CD14-positive monocyte (primary cell): ENCODE results near the gene GOLM1. TPM values are rescaled to one million over a fixed set of nuclear protein-coding genes. Genes with fewer than 3 reads are reported as not detected.

Experiments
- DNase-seq, 3 donors: peaks; one replicate each; pipeline ENCODE4 v3.0.0-alpha.2; 2011 to 2022
- H2AFZ ChIP-seq: 2 replicates; pipeline ENCODE4 v1.6.0; 2012; ENCODE audit warnings: mild to moderate bottlenecking, low read depth, low read length, inconsistent platforms; ENCODE audit not compliant: insufficient read depth, poor library complexity, severe bottlenecking
- H3K27ac ChIP-seq, 2 donors: 1 replicate in 1 of 2; 2 replicates in 1 of 2; pipeline ENCODE4 v1.5.1; 2012 to 2013; ENCODE audit warnings: low read length in 2 of 2, control low read depth in 1 of 2, inconsistent platforms in 1 of 2, low read depth in 1 of 2, mild to moderate bottlenecking in 1 of 2
- H3K27me3 ChIP-seq, 2 donors: one replicate each; pipeline versions ENCODE4 v1.6.0 to v1.6.1; 2011 to 2013; ENCODE audit warnings: low read length in 2 of 2; ENCODE audit not compliant: control insufficient read depth in 2 of 2, insufficient read depth in 2 of 2
- H3K36me3 ChIP-seq, 2 donors: replicated peaks in 1 of 2; 1 replicate in 1 of 2; 2 replicates in 1 of 2; pipeline versions ENCODE4 v1.5.1 to v1.6.1; 2012 to 2013; ENCODE audit warnings: low read length in 2 of 2, control low read depth in 1 of 2, inconsistent platforms in 1 of 2, mild to moderate bottlenecking in 1 of 2; ENCODE audit not compliant: insufficient read depth in 2 of 2, control insufficient read depth in 1 of 2
- H3K4me1 ChIP-seq, 2 donors: 1 replicate in 1 of 2; 2 replicates in 1 of 2; pipeline versions ENCODE4 v1.5.1 to v1.6.1; 2012 to 2013; ENCODE audit warnings: low read length in 2 of 2, control low read depth in 1 of 2, inconsistent platforms in 1 of 2, mild to moderate bottlenecking in 1 of 2, moderate library complexity in 1 of 2; ENCODE audit not compliant: insufficient read depth in 2 of 2, control insufficient read depth in 1 of 2
- H3K4me2 ChIP-seq: replicated peaks from 2 replicates; pipeline ENCODE3; 2012; ENCODE audit warnings: low read length, moderate library complexity, mild to moderate bottlenecking; ENCODE audit not compliant: poor library complexity, severe bottlenecking; ENCODE audit errors: extremely low read depth
- H3K4me3 ChIP-seq, 3 experiments: fragments of 200-600 bp in 1 of 3; sonication (generic) in 1 of 3; replicated peaks in 1 of 3; 1 replicate in 2 of 3; 2 replicates in 1 of 3; pipeline ENCODE4 v1.5.1; 2011 to 2013; ENCODE audit warnings: low read length in 3 of 3, mild to moderate bottlenecking in 3 of 3, control low read depth in 2 of 3, low read depth in 2 of 3, inconsistent platforms in 1 of 3, moderate library complexity in 1 of 3
- H3K79me2 ChIP-seq: 2 replicates; pipeline ENCODE4 v1.6.0; 2012; ENCODE audit warnings: mild to moderate bottlenecking, control low read depth, inconsistent platforms, low read length, moderate library complexity; ENCODE audit not compliant: insufficient read depth
- H3K9ac ChIP-seq: 2 replicates; pipeline ENCODE4 v1.6.0; 2017; ENCODE audit warnings: low read length, mild to moderate bottlenecking; ENCODE audit not compliant: insufficient read depth, poor library complexity, severe bottlenecking
- H3K9me3 ChIP-seq, 2 donors: replicated peaks in 1 of 2; 1 replicate in 1 of 2; 2 replicates in 1 of 2; pipeline versions ENCODE4 v1.5.1 to v1.6.1; 2012 to 2013; ENCODE audit warnings: low read length in 2 of 2, control low read depth in 1 of 2; ENCODE audit not compliant: control insufficient read depth in 1 of 2, insufficient read depth in 1 of 2
- H4K20me1 ChIP-seq: 2 replicates; pipeline ENCODE4 v1.6.0; 2012; ENCODE audit warnings: mild to moderate bottlenecking, low read length, control low read depth, moderate library complexity; ENCODE audit not compliant: insufficient read depth
- H3K27ac Mint-ChIP-seq, 7 donors: one replicate each; pipeline ENCODE4 v1.8.0; 2020; ENCODE audit warnings: mild to moderate bottlenecking in 7 of 7, mixed read lengths in 7 of 7, moderate library complexity in 6 of 7, inconsistent platforms in 2 of 7
- H3K27me3 Mint-ChIP-seq, 3 donors: one replicate each; pipeline ENCODE4 v1.8.0; 2021 to 2022; ENCODE audit warnings: low read depth in 3 of 3, mild to moderate bottlenecking in 3 of 3, mixed read lengths in 3 of 3, moderate library complexity in 3 of 3, inconsistent platforms in 1 of 3
- H3K36me3 Mint-ChIP-seq, 2 donors: one replicate each; pipeline ENCODE4 v1.8.0; 2020; ENCODE audit warnings: mixed read lengths in 2 of 2, inconsistent platforms in 1 of 2, mild to moderate bottlenecking in 1 of 2
- H3K4me1 Mint-ChIP-seq: one replicate; pipeline ENCODE4 v1.8.0; 2020; ENCODE audit warnings: mild to moderate bottlenecking, mixed read lengths
- H3K4me3 Mint-ChIP-seq, 2 donors: one replicate each; pipeline ENCODE4 v1.8.0; 2020; ENCODE audit warnings: mild to moderate bottlenecking in 2 of 2, mixed read lengths in 2 of 2, moderate library complexity in 1 of 2
- H3K9me3 Mint-ChIP-seq, 7 donors: one replicate each; pipeline ENCODE4 v1.8.0; 2020 to 2022; ENCODE audit warnings: mixed read lengths in 7 of 7, mild to moderate bottlenecking in 6 of 7, moderate library complexity in 6 of 7, inconsistent platforms in 2 of 7
- WGBS: methylation state at CpG from one replicate; pipeline ENCODE4 v1.1.5; 2013; ENCODE audit warnings: missing lambda C conversion rate; ENCODE audit not compliant: insufficient coverage; 5-methylcytosine and 5-hydroxymethylcytosine counted together
- intact Hi-C, 2 donors: fragments of 100-400 bp; cut with micrococcal nuclease; formaldehyde crosslinking; loops; one replicate each; pipeline versions ENCODE4 v1.15.0 to v1.15.1; 2023
- polyA plus RNA-seq, 3 donors: library from polyadenylated mRNA; depleted of rRNA in 1 of 3; unstranded in 2 of 3; stranded (reverse) in 1 of 3; fragments of 300-500 nt in 2 of 3; fragments of >200 nt in 1 of 3; fragmentation: Illumina TruSeq in 2 of 3; gene quantifications; 1 replicate in 2 of 3; 2 replicates in 1 of 3; pipeline ENCODE4 v1.2.3, GENCODE V29; 2012 to 2021
- TF ChIP-seq, protein P1 (sequence below): fragments of 200-600 bp; IDR thresholded peaks from one replicate; pipeline ENCODE4 v1.8.0; 2022; ENCODE audit warnings: antibody characterized with exemption, mild to moderate bottlenecking

GOLM1 gene
- polyA plus RNA-seq, 3 donors = 10.4 to 27.5 (median 12.9) TPM

- Histone ChIP-seq H4K20me1 (no peaks in the 10 kb centered on the region), H3K27me3 (no peaks in the 10 kb centered on the region), H2AFZ (no peak overlapping the region), H3K36me3 (no peaks in the 10 kb centered on the region), H3K4me2 (no peak overlapping the region), H3K9me3 (no peaks in the 10 kb centered on the region), H3K27ac (no peak overlapping the region), H3K79me2 (no peaks in the 10 kb centered on the region), H3K4me1 (no peaks in the 10 kb centered on the region), H3K4me3 (no peak overlapping the region), H3K9ac (no peak overlapping the region)
- Mint-ChIP-seq H3K4me1 (no peaks in the 10 kb centered on the region), H3K4me3 (no peak overlapping the region), H3K27ac (no peak overlapping the region), H3K36me3 (peaks cover 14 to 16% of the 10 kb centered on the region in 2 donors), H3K27me3 (peaks cover 0 to 6% (median 2%) of the 10 kb centered on the region in 3 donors), H3K9me3 (no peaks in the 10 kb centered on the region)
- DNase-seq = peak in 1 of 3 donors; percentile 13
- TF ChIP-seq, protein P1, sequence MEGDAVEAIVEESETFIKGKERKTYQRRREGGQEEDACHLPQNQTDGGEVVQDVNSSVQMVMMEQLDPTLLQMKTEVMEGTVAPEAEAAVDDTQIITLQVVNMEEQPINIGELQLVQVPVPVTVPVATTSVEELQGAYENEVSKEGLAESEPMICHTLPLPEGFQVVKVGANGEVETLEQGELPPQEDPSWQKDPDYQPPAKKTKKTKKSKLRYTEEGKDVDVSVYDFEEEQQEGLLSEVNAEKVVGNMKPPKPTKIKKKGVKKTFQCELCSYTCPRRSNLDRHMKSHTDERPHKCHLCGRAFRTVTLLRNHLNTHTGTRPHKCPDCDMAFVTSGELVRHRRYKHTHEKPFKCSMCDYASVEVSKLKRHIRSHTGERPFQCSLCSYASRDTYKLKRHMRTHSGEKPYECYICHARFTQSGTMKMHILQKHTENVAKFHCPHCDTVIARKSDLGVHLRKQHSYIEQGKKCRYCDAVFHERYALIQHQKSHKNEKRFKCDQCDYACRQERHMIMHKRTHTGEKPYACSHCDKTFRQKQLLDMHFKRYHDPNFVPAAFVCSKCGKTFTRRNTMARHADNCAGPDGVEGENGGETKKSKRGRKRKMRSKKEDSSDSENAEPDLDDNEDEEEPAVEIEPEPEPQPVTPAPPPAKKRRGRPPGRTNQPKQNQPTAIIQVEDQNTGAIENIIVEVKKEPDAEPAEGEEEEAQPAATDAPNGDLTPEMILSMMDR = no peak
- intact Hi-C loops = no loop called here
- whole genome bisulfite sequencing = 75% methylated on average over 2 of the region's 4 CpGs
Observed at GRCh38 chr9:86043999-86044398, 55.4 kb downstream of the GOLM1 start.

- Histone ChIP-seq H2AFZ (no peak overlapping the region), H3K27ac (no peak overlapping the region), H3K9ac (no peak overlapping the region), H3K4me2 (no peak overlapping the region), H4K20me1 (no peaks in the 10 kb centered on the region), H3K36me3 (no peaks in the 10 kb centered on the region), H3K4me3 (no peak overlapping the region), H3K4me1 (no peaks in the 10 kb centered on the region), H3K27me3 (no peaks in the 10 kb centered on the region), H3K79me2 (no peaks in the 10 kb centered on the region), H3K9me3 (no peaks in the 10 kb centered on the region)
- Mint-ChIP-seq H3K4me1 (no peaks in the 10 kb centered on the region), H3K4me3 (no peak overlapping the region), H3K36me3 (peaks cover 16% of the 10 kb centered on the region in 2 donors), H3K27me3 (peaks cover 0 to 6% (median 2%) of the 10 kb centered on the region in 3 donors), H3K27ac (no peak overlapping the region), H3K9me3 (no peaks in the 10 kb centered on the region)
- WGBS = 94% methylated on average over 4 of the region's 5 CpGs
- DNase-seq = no peak
- intact Hi-C loops = no loop called here
- TF ChIP-seq, protein P1 = no peak
Observed at GRCh38 chr9:86043586-86043985, 55.8 kb downstream of the GOLM1 start.
